HG03565 (cell line): ENCODE data around the gene PDC.
A peak's percentile ranks its signal among the peaks of the same experiment; 100 is the strongest.
"Not testable (repeated sequence)": the region's sequence is repeated elsewhere in the genome, so short reads cannot be mapped to it uniquely, and the experiment has no call there.

ENCODE experiments used
- ATAC-seq: cut with Tn5 transposase; IDR thresholded peaks from one replicate; pipeline ENCODE4 v1.9.1; 2021; ENCODE audit warnings: mild to moderate bottlenecking, moderate library complexity; ENCODE audit not compliant: unreplicated experiment

The PDC gene

GRCh38 chr1:186473047-186473446 is 12.1 kb upstream of the PDC start:
- ATAC-seq, result no peak

GRCh38 chr1:186465946-186466345 is 5.0 kb upstream of the PDC start:
- ATAC-seq, result no peak

GRCh38 chr1:186465491-186465890 is 4.6 kb upstream of the PDC start:
- not testable (repeated sequence) for ATAC-seq

- ATAC-seq, result no peak
These were observed 3.0 kb upstream of the PDC start for GRCh38 chr1:186463926-186464325.

GRCh38 chr1:186463511-186463910 is 2.6 kb upstream of the PDC start:
- no peak for ATAC-seq

GRCh38 chr1:186459161-186459560 is 1.8 kb downstream of the PDC start:
- ATAC-seq, result not testable (repeated sequence)

GRCh38 chr1:186456729-186457255 is 4.1 kb downstream of the PDC start:
- ATAC-seq, result no peak

GRCh38 chr1:186454981-186455380 is 5.9 kb downstream of the PDC start:
- ATAC-seq, result no peak

- no peak for ATAC-seq
These were observed 14.8 kb downstream of the PDC start for GRCh38 chr1:186446152-186446551.

GRCh38 chr1:186443638-186444037 is 17.3 kb downstream of the PDC start:
- ATAC-seq, result peak; percentile 44

GRCh38 chr1:186442651-186443375 is 18.1 kb downstream of the PDC start:
- no peak for ATAC-seq

GRCh38 chr1:186440584-186440983 is 20.3 kb downstream of the PDC start:
- no peak for ATAC-seq

GRCh38 chr1:186438567-186438966 is 22.3 kb downstream of the PDC start:
- ATAC-seq, result no peak

GRCh38 chr1:186435336-186435735 is 25.6 kb downstream of the PDC start:
- no peak for ATAC-seq

- ATAC-seq, result no peak
These were observed 31.9 kb downstream of the PDC start for GRCh38 chr1:186429017-186429416.

- ATAC-seq, result no peak
These were observed 34.8 kb downstream of the PDC start for GRCh38 chr1:186426118-186426517.

- ATAC-seq, result no peak
These were observed 36.4 kb downstream of the PDC start for GRCh38 chr1:186424539-186424938.

- no peak for ATAC-seq
These were observed 39.5 kb downstream of the PDC start for GRCh38 chr1:186421446-186421845.

GRCh38 chr1:186420923-186421322 is 40.0 kb downstream of the PDC start:
- peak; percentile 83 for ATAC-seq

GRCh38 chr1:186420311-186420710 is 40.6 kb downstream of the PDC start:
- no peak for ATAC-seq

- ATAC-seq, result no peak
These were observed 42.4 kb downstream of the PDC start for GRCh38 chr1:186418503-186418902.

GRCh38 chr1:186413319-186413718 is 47.6 kb downstream of the PDC start:
- no peak for ATAC-seq

GRCh38 chr1:186409091-186409490 is 51.8 kb downstream of the PDC start:
- peak; percentile 71 for ATAC-seq
